Activated B cell treated with CpG ODN at 0.5 μM for 24 hours (primary cell): ENCODE data around the gene DLX5. TPM values are rescaled to one million over a fixed set of nuclear protein-coding genes. Genes with fewer than 3 reads are reported as not detected.

Source experiments
- ATAC-seq: fragments of 200-7000 bp; cut with Tn5 transposase; one replicate; pipeline ENCODE4 v1.10.0; 2021; ENCODE audit warnings: low read depth, mild to moderate bottlenecking, moderate library complexity
- CTCF ChIA-PET: fragments of 350-600 bp; sonication (Branson Sonifier 250); formaldehyde crosslinking; loops from one replicate; lab custom pipeline; 2021; ENCODE audit warnings: antibody characterized with exemption; lab: Charles Lee
- POLR2A ChIA-PET: fragments of 350-600 bp; sonication (Branson Sonifier 250); formaldehyde crosslinking; loops from one replicate; lab custom pipeline; 2021; ENCODE audit warnings: antibody characterized with exemption; lab: Charles Lee
- DNase-seq: peaks from one replicate; pipeline ENCODE4 v3.0.0; 2022
- H3K27ac Mint-ChIP-seq: one replicate; pipeline ENCODE4 v1.8.0; 2020; ENCODE audit warnings: mixed read lengths
- H3K27me3 Mint-ChIP-seq: one replicate; pipeline ENCODE4 v1.8.0; 2021; ENCODE audit warnings: mixed read lengths
- H3K36me3 Mint-ChIP-seq: one replicate; pipeline ENCODE4 v1.8.0; 2021; ENCODE audit warnings: low read depth, mixed read lengths
- H3K4me1 Mint-ChIP-seq: one replicate; pipeline ENCODE4 v1.8.0; 2021; ENCODE audit warnings: mixed read lengths
- H3K4me3 Mint-ChIP-seq: one replicate; pipeline ENCODE4 v1.8.0; 2020; ENCODE audit warnings: mild to moderate bottlenecking, mixed read lengths
- H3K9me3 Mint-ChIP-seq: one replicate; pipeline ENCODE4 v1.8.0; 2020; ENCODE audit warnings: mixed read lengths
- CTCF ChIP-seq: fragments of 200-600 bp; IDR thresholded peaks from one replicate; pipeline ENCODE4 v1.8.0; 2022; ENCODE audit warnings: antibody characterized with exemption, mild to moderate bottlenecking
- intact Hi-C: fragments of 100-400 bp; cut with micrococcal nuclease; formaldehyde crosslinking; loops from one replicate; pipeline ENCODE4 v1.15.1; 2024
- total RNA-seq: library from RNA; stranded (reverse); gene quantifications from 2 replicates; pipeline ENCODE4 v1.2.3, GENCODE V29; 2022

The DLX5 gene
- total RNA-seq, 1 donor from 2014 or later, result not detected

GRCh38 chr7:96992192-96993005, 32.2 kb downstream of the DLX5 start:
- Mint-ChIP-seq H3K36me3 (no peaks in the 10 kb centered on the region), H3K27me3 (peaks cover 74% of the 10 kb centered on the region), H3K9me3 (peaks cover 2% of the 10 kb centered on the region), H3K27ac (no peak overlapping the region), H3K4me3 (no peak overlapping the region), H3K4me1 (peaks cover 2% of the 10 kb centered on the region)
- ChIA-PET POLR2A (no interaction called here), CTCF (no interaction called here)
- TF ChIP-seq CTCF, result no peak
- intact Hi-C loops, result no loop called here
- no peak for ATAC-seq
- DNase-seq, result no peak

- intact Hi-C loops, result no loop called here
- Mint-ChIP-seq H3K36me3 (no peaks in the 10 kb centered on the region), H3K9me3 (peaks cover 2% of the 10 kb centered on the region), H3K27ac (no peak overlapping the region), H3K4me1 (peaks cover 2% of the 10 kb centered on the region), H3K4me3 (no peak overlapping the region), H3K27me3 (peaks cover 73% of the 10 kb centered on the region)
- ATAC-seq (no peak), DNase-seq (no peak)
- no peak for TF ChIP-seq CTCF
- CTCF ChIA-PET, result no interaction called here
- POLR2A ChIA-PET, result no interaction called here
Observed at GRCh38 chr7:96991546-96992191, 33.0 kb downstream of the DLX5 start.

- Mint-ChIP-seq H3K27ac (no peak overlapping the region), H3K4me3 (no peak overlapping the region), H3K4me1 (peaks cover 2% of the 10 kb centered on the region), H3K27me3 (peaks cover 70% of the 10 kb centered on the region), H3K9me3 (peaks cover 2% of the 10 kb centered on the region), H3K36me3 (no peaks in the 10 kb centered on the region)
- no peak for ATAC-seq
- DNase-seq, result no peak
- no peak for TF ChIP-seq CTCF
- CTCF ChIA-PET, result interaction anchor here (1.5 kb wide), 1 partner anchor 38 kb away, joined by 3 read pairs; no protein-coding TSS in a partner anchor
- intact Hi-C loops, result no loop called here
- POLR2A ChIA-PET, result no interaction called here
Observed at GRCh38 chr7:96989859-96990317, 34.7 kb downstream of the DLX5 start.

- Mint-ChIP-seq H3K27ac (no peak overlapping the region), H3K4me1 (peaks cover 2% of the 10 kb centered on the region), H3K27me3 (peaks cover 65% of the 10 kb centered on the region), H3K9me3 (peaks cover 2% of the 10 kb centered on the region), H3K4me3 (no peak overlapping the region), H3K36me3 (no peaks in the 10 kb centered on the region)
- no peak for TF ChIP-seq CTCF
- no peak for DNase-seq
- ChIA-PET POLR2A (no interaction called here), CTCF (interaction anchor here (1.5 kb wide), 1 partner anchor 38 kb away, joined by 3 read pairs; no protein-coding TSS in a partner anchor)
- no peak for ATAC-seq
- intact Hi-C loops, result no loop called here
Observed at GRCh38 chr7:96989241-96989858, 35.3 kb downstream of the DLX5 start.

- no peak for TF ChIP-seq CTCF
- Mint-ChIP-seq H3K4me1 (no peaks in the 10 kb centered on the region), H3K9me3 (no peaks in the 10 kb centered on the region), H3K36me3 (no peaks in the 10 kb centered on the region), H3K27ac (no peak overlapping the region), H3K4me3 (no peak overlapping the region), H3K27me3 (peaks cover 48% of the 10 kb centered on the region)
- ATAC-seq, result no peak
- no peak for DNase-seq
- POLR2A ChIA-PET, result no interaction called here
- intact Hi-C loops, result no loop called here
- CTCF ChIA-PET, result no interaction called here
Observed at GRCh38 chr7:96987719-96988118, 36.9 kb downstream of the DLX5 start.
